H1 (cell line): ENCODE data around the gene CD300H. TPM values are rescaled to one million over a fixed set of nuclear protein-coding genes. Genes with fewer than 3 reads are reported as not detected.

Experiments
- CTCF ChIA-PET: fragments of 300-600 bp; sonication (Branson Sonifier 250); formaldehyde crosslinking; loops from one replicate; lab custom pipeline; 2021; ENCODE audit not compliant: partially characterized antibody; lab: Charles Lee
- POLR2A ChIA-PET: fragments of 300-600 bp; sonication (Branson Sonifier 250); formaldehyde crosslinking; loops from one replicate; lab custom pipeline; 2021; ENCODE audit warnings: inconsistent platforms; ENCODE audit not compliant: partially characterized antibody; lab: Charles Lee
- DNase-seq, 2 experiments: peaks; one replicate each; pipeline versions ENCODE4 v3.0.0 to v3.0.0-alpha.2; 2010 to 2022; ENCODE audit warnings: low spot score in 2 of 2, low read depth in 1 of 2, mixed read lengths in 1 of 2
- FAIRE-seq: peaks from 2 replicates; lab custom pipeline; 2011; peaks lifted over from hg19 to GRCh38; lab: Jason Lieb, UNC
- H2AFZ ChIP-seq: 2 replicates; pipeline ENCODE4 v1.8.1; 2012; ENCODE audit warnings: low read length, inconsistent platforms
- H2AK5ac ChIP-seq: 2 replicates; pipeline ENCODE4 v1.6.1; 2013; ENCODE audit warnings: low read depth, low read length
- H2BK120ac ChIP-seq: replicated peaks from 2 replicates; pipeline ENCODE3; 2013; ENCODE audit warnings: low read depth, low read length, inconsistent platforms
- H2BK12ac ChIP-seq: 2 replicates; pipeline ENCODE4 v1.6.1; 2013; ENCODE audit warnings: low read depth, low read length
- H2BK15ac ChIP-seq: 2 replicates; pipeline ENCODE4 v1.6.1; 2013; ENCODE audit warnings: low read length
- H2BK20ac ChIP-seq: 2 replicates; pipeline ENCODE4 v1.6.1; 2013; ENCODE audit warnings: low read length
- H2BK5ac ChIP-seq: 2 replicates; pipeline ENCODE4 v1.6.1; 2013; ENCODE audit warnings: low read depth, low read length
- H3K14ac ChIP-seq: 2 replicates; pipeline ENCODE4 v1.6.1; 2013; ENCODE audit warnings: inconsistent platforms; ENCODE audit not compliant: insufficient read length
- H3K18ac ChIP-seq: 2 replicates; pipeline ENCODE4 v1.6.1; 2013; ENCODE audit warnings: low read length; ENCODE audit errors: extremely low read depth
- H3K23ac ChIP-seq: 2 replicates; pipeline ENCODE4 v1.6.1; 2013; ENCODE audit warnings: inconsistent platforms; ENCODE audit not compliant: insufficient read length
- H3K23me2 ChIP-seq: 2 replicates; pipeline ENCODE4 v1.6.1; 2013; ENCODE audit warnings: low read depth, low read length
- H3K27ac ChIP-seq: 2 replicates; pipeline ENCODE4 v1.6.1; 2011; ENCODE audit warnings: low read depth, low read length, inconsistent platforms
- H3K27me3 ChIP-seq, 4 experiments: replicated peaks in 1 of 4; 1 replicate in 1 of 4; 2 replicates in 3 of 4; pipeline versions ENCODE4 v1.6.1 to v1.8.1; 2011 to 2013; ENCODE audit warnings: low read length in 3 of 4, mild to moderate bottlenecking in 3 of 4, inconsistent platforms in 2 of 4, mixed read lengths in 2 of 4, moderate library complexity in 1 of 4; ENCODE audit not compliant: control insufficient read depth in 3 of 4, insufficient read depth in 3 of 4; ENCODE audit errors: extremely low read depth in 1 of 4
- H3K36me3 ChIP-seq, 4 experiments: 2 replicates each; pipeline versions ENCODE4 v1.6.1 to v1.8.1; 2011 to 2013; ENCODE audit warnings: mild to moderate bottlenecking in 4 of 4, low read length in 3 of 4, moderate library complexity in 2 of 4, control low read depth in 1 of 4, inconsistent platforms in 1 of 4; ENCODE audit not compliant: insufficient read depth in 4 of 4, control insufficient read depth in 2 of 4
- H3K4ac ChIP-seq: replicated peaks from 2 replicates; pipeline ENCODE3; 2013; ENCODE audit warnings: low read length, low read depth, mixed read lengths, inconsistent platforms; ENCODE audit not compliant: insufficient read length
- H3K4me1 ChIP-seq, 4 experiments: replicated peaks in 1 of 4; 1 replicate in 1 of 4; 2 replicates in 3 of 4; pipeline versions ENCODE4 v1.6.1 to v1.8.1; 2011 to 2013; ENCODE audit warnings: low read length in 3 of 4, inconsistent platforms in 2 of 4, mixed read lengths in 1 of 4; ENCODE audit not compliant: insufficient read depth in 4 of 4, control insufficient read depth in 3 of 4
- H3K4me2 ChIP-seq, 2 experiments: 2 replicates each; pipeline versions ENCODE4 v1.6.1 to v1.8.1; 2011 to 2013; ENCODE audit warnings: low read depth in 2 of 2, low read length in 2 of 2, control low read depth in 1 of 2, inconsistent platforms in 1 of 2, mild to moderate bottlenecking in 1 of 2; ENCODE audit not compliant: insufficient read depth in 1 of 2
- H3K4me3 ChIP-seq, 4 experiments: fragments of 200-600, 300-600 bp in 1 of 4; sonication (generic), shearing (Covaris generic), sonication (Bioruptor Twin) in 1 of 4; 2 replicates each; pipeline versions ENCODE4 v1.5.1 to v1.8.1; 2011 to 2016; ENCODE audit warnings: low read length in 4 of 4, low read depth in 3 of 4, control low read depth in 2 of 4, inconsistent platforms in 2 of 4, mild to moderate bottlenecking in 2 of 4, mixed read lengths in 1 of 4, moderate library complexity in 1 of 4; ENCODE audit not compliant: insufficient read depth in 2 of 4; ENCODE audit errors: extremely low read depth in 1 of 4
- H3K56ac ChIP-seq: replicated peaks from 2 replicates; pipeline ENCODE3; 2013; ENCODE audit warnings: low read depth, mild to moderate bottlenecking, mixed read lengths, low read length, inconsistent platforms; ENCODE audit not compliant: insufficient read length
- H3K79me1 ChIP-seq: 2 replicates; pipeline ENCODE4 v1.6.1; 2013; ENCODE audit warnings: low read depth, low read length, control low read depth
- H3K79me2 ChIP-seq, 2 experiments: 2 replicates each; pipeline versions ENCODE4 v1.6.1 to v1.8.1; 2012 to 2013; ENCODE audit warnings: low read length in 2 of 2, mild to moderate bottlenecking in 2 of 2, inconsistent platforms in 1 of 2; ENCODE audit not compliant: insufficient read depth in 2 of 2, control insufficient read depth in 1 of 2
- H3K9ac ChIP-seq, 4 experiments: replicated peaks in 1 of 4; 1 replicate in 1 of 4; 2 replicates in 3 of 4; pipeline versions ENCODE4 v1.6.1 to v1.8.1; 2011 to 2013; ENCODE audit warnings: low read depth in 3 of 4, low read length in 3 of 4, control low read depth in 2 of 4, mild to moderate bottlenecking in 2 of 4, moderate library complexity in 2 of 4, inconsistent platforms in 1 of 4; ENCODE audit errors: extremely low read depth in 1 of 4
- H3K9me3 ChIP-seq, 2 experiments: 2 replicates each; pipeline versions ENCODE4 v1.6.1 to v1.8.1; 2012 to 2013; ENCODE audit warnings: mild to moderate bottlenecking in 2 of 2, moderate library complexity in 2 of 2, control low read depth in 1 of 2, inconsistent platforms in 1 of 2, low read depth in 1 of 2, low read length in 1 of 2, mixed read lengths in 1 of 2; ENCODE audit not compliant: insufficient read depth in 2 of 2
- H4K20me1 ChIP-seq, 2 experiments: replicated peaks in 1 of 2; 2 replicates each; pipeline versions ENCODE3 to v1.8.1; 2011 to 2013; ENCODE audit warnings: inconsistent platforms in 2 of 2, low read length in 2 of 2, mild to moderate bottlenecking in 1 of 2; ENCODE audit not compliant: insufficient read depth in 2 of 2, control insufficient read depth in 1 of 2
- H4K5ac ChIP-seq: 2 replicates; pipeline ENCODE4 v1.6.1; 2013; ENCODE audit warnings: low read length, low read depth, mixed read lengths, inconsistent platforms; ENCODE audit not compliant: insufficient read length
- H4K8ac ChIP-seq: 2 replicates; pipeline ENCODE4 v1.8.0; 2013; ENCODE audit warnings: mild to moderate bottlenecking, moderate library complexity, low read length, inconsistent platforms; ENCODE audit not compliant: insufficient read depth; ENCODE audit errors: extremely low read depth
- H4K91ac ChIP-seq: replicated peaks from 2 replicates; pipeline ENCODE3; 2013; ENCODE audit warnings: low read length, mixed read lengths, inconsistent platforms; ENCODE audit not compliant: insufficient read length
- CBX5 ChIP-seq: fragments of 300-800, 300-1000 bp; sonication (generic); IDR thresholded peaks from 2 replicates; pipeline ENCODE4 v1.7.1; 2016; ENCODE audit warnings: antibody characterized with exemption, low read length, low read depth
- CEBPB ChIP-seq: IDR thresholded peaks from 2 replicates; pipeline ENCODE4 v1.6.1; 2012; ENCODE audit warnings: low read depth, low read length
- CTBP2 ChIP-seq: IDR thresholded peaks from 2 replicates; pipeline ENCODE4 v1.7.0; 2011; ENCODE audit warnings: borderline replicate concordance, mild to moderate bottlenecking, moderate library complexity, mixed read lengths, low read length; ENCODE audit not compliant: insufficient read depth, insufficient read length
- HDAC2 ChIP-seq, 2 experiments: fragments of 300-600 bp in 1 of 2; sonication (generic) in 1 of 2; IDR thresholded peaks; 2 replicates each; pipeline ENCODE4 v1.6.1; 2011 to 2012; ENCODE audit warnings: low read depth in 2 of 2, low read length in 2 of 2, mild to moderate bottlenecking in 2 of 2, moderate library complexity in 2 of 2, borderline replicate concordance in 1 of 2, inconsistent platforms in 1 of 2
- HDAC6 ChIP-seq: IDR thresholded peaks from one replicate; pipeline ENCODE4 v1.7.1; 2012; ENCODE audit warnings: low read depth, mild to moderate bottlenecking, inconsistent platforms, low read length, moderate library complexity
- JUND ChIP-seq: IDR thresholded peaks from 2 replicates; pipeline ENCODE4 v1.6.1; 2011; ENCODE audit warnings: mild to moderate bottlenecking, improper control_type of control experiment, low read length
- KDM1A ChIP-seq: fragments of 200-600, 300-600 bp; sonication (generic); IDR thresholded peaks from 2 replicates; pipeline ENCODE4 v1.7.1; 2016; ENCODE audit warnings: mild to moderate bottlenecking, low read length, borderline replicate concordance
- NRF1 ChIP-seq: IDR thresholded peaks from 2 replicates; pipeline ENCODE4 v1.6.1; 2011; ENCODE audit warnings: mild to moderate bottlenecking, low read depth, low read length, improper control_type of control experiment
- POLR2AphosphoS5 ChIP-seq: IDR thresholded peaks from 2 replicates; pipeline ENCODE4 v1.6.1; 2011; ENCODE audit warnings: low read depth, low read length
- POU5F1 ChIP-seq: IDR thresholded peaks from 2 replicates; pipeline ENCODE4 v1.6.1; 2011; ENCODE audit warnings: low read depth, mild to moderate bottlenecking, low read length, moderate library complexity
- SAP30 ChIP-seq: fragments of 300-600 bp; sonication (generic); IDR thresholded peaks from 2 replicates; pipeline ENCODE4 v1.7.1; 2012; ENCODE audit warnings: low read length, moderate library complexity, mild to moderate bottlenecking, inconsistent platforms; ENCODE audit not compliant: insufficient read depth, insufficient replicate concordance
- SP2 ChIP-seq: IDR thresholded peaks from 2 replicates; pipeline ENCODE4 v1.6.1; 2012; ENCODE audit warnings: mild to moderate bottlenecking, low read length, inconsistent platforms
- WGBS, 2 experiments: shearing (Covaris generic) in 1 of 2; methylation state at CpG; one replicate each; pipeline versions ENCODE4 v1.1.6 to v1.1.7; 2013 to 2015; ENCODE audit warnings: low lambda C conversion rate in 2 of 2, mixed read lengths in 2 of 2, inconsistent platforms in 1 of 2, low coverage in 1 of 2, missing lambda C conversion rate in 1 of 2; ENCODE audit not compliant: insufficient replicate concordance in 2 of 2, insufficient coverage in 1 of 2, insufficient read length in 1 of 2; ENCODE audit errors: extremely low coverage in 1 of 2, missing lambda C conversion rate in 1 of 2; 5-methylcytosine and 5-hydroxymethylcytosine counted together
- polyA plus RNA-seq, 7 experiments: library from polyadenylated mRNA; depleted of rRNA in 3 of 7; stranded (reverse) in 5 of 7; unstranded in 2 of 7; fragments of >200 nt in 5 of 7; fragments of 200-250 nt in 2 of 7; gene quantifications; 1 replicate in 5 of 7; 2 replicates in 1 of 7; 4 replicates in 1 of 7; pipeline versions ENCODE4 v1.2.1 to v1.2.3, GENCODE V29; 2011 to 2013; ENCODE audit warnings: missing spikeins in 2 of 7, mixed read lengths in 2 of 7
- total RNA-seq: library from RNA; stranded (reverse); fragmentation: NEBNext Ultra II Directional; extraction: Animal tissue kit (Norgen Biotek cat#: 25700); gene quantifications from 2 replicates; pipeline ENCODE4 v1.2.1, GENCODE V29; 2021
- TF ChIP-seq, protein P1 (sequence below): IDR thresholded peaks from 2 replicates; pipeline ENCODE4 v1.6.1; 2012; ENCODE audit warnings: inconsistent platforms

The CD300H gene
- total and polyA plus RNA-seq, 2 of the 8 experiments (the other 6 are each of a cell fraction or from before 2014, with no cell fraction given): not detected

DNA sequence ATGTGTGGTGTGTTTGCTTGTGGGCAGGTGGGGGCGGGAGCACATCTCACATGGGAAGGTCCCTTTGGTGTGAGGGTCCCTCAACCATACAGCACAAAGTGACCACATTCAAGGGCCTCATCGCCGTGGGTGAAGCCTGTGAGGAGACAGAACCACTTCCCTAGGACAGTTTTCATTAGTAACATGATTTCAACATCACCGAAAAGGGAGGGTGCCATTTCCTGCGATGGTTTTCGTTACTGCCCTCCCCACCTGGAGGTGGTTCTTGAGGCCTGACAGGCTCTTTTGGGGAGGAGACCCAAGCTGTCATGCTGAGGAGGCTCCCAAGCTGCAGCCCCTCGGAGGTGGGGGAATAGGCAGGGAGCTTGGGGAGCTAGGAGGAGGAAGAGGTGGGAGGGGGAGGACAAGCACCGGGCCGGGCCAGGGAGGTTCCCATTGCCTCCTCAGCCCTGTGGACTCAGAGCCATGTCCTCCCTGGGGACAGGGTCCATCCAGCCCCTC, 45.6 kb downstream of the CD300H start:
- Histone ChIP-seq H3K18ac (no peak overlapping the region), H2BK20ac (no peak overlapping the region), H3K27me3 (peaks cover 0 to under 1% (median 0%) of the 10 kb centered on the region in 4 experiments; a peak in 1 of 7 replicates), H3K23ac (no peak overlapping the region), H3K9ac (no peak overlapping the region), H2BK12ac (no peak overlapping the region), H4K8ac (no peak overlapping the region), H2BK15ac (no peak overlapping the region), H3K4ac (no peak overlapping the region), H3K9me3 (peaks cover 14 to 24% of the 10 kb centered on the region in 2 experiments; a peak in 3 of 4 replicates), H3K4me1 (no peaks in the 10 kb centered on the region), H4K91ac (no peak overlapping the region), H3K36me3 (no peaks in the 10 kb centered on the region), H2BK5ac (no peak overlapping the region), H2AK5ac (no peak overlapping the region), H3K23me2 (no peaks in the 10 kb centered on the region), H4K20me1 (peaks cover 0 to 2% of the 10 kb centered on the region in 2 experiments), H2AFZ (no peak overlapping the region), H3K79me2 (no peaks in the 10 kb centered on the region), H3K56ac (no peak overlapping the region), H2BK120ac (no peak overlapping the region), H3K4me3 (no peak overlapping the region), H3K79me1 (no peaks in the 10 kb centered on the region), H4K5ac (no peak overlapping the region), H3K14ac (no peak overlapping the region), H3K4me2 (no peak overlapping the region), H3K27ac (no peak overlapping the region)
- FAIRE-seq (no peak), DNase-seq (no peak)
- WGBS, 2 experiments: 91% methylated on average over 7 of the region's 9 CpGs; no CpG with 5 or more reads in 1 of the 2 experiments
- POLR2A ChIA-PET: no interaction called here
- CTCF ChIA-PET: interaction anchor here (1.0 to 1.7 kb wide), 4 partner anchors 64 to 163 kb away, joined by 3 to 6 read pairs (median 4); partner anchors contain the start of gene BTBD17
- no peak for TF ChIP-seq HDAC6
- TF ChIP-seq JUND: no peak
- TF ChIP-seq SAP30: no peak
- no peak for TF ChIP-seq CEBPB
- TF ChIP-seq NRF1: no peak
- no peak for TF ChIP-seq POU5F1
- TF ChIP-seq, protein P1, sequence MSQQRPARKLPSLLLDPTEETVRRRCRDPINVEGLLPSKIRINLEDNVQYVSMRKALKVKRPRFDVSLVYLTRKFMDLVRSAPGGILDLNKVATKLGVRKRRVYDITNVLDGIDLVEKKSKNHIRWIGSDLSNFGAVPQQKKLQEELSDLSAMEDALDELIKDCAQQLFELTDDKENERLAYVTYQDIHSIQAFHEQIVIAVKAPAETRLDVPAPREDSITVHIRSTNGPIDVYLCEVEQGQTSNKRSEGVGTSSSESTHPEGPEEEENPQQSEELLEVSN: no peak
- no peak for TF ChIP-seq KDM1A
- TF ChIP-seq SP2: no peak
- no peak for TF ChIP-seq CTBP2
- TF ChIP-seq HDAC2 (IDR thresholded peaks at IDR 0.05; ENCODE audit: borderline replicate concordance in 1 of 2, low read depth in 2 of 2, low read length in 2 of 2): no peak
- no peak for TF ChIP-seq CBX5
- no peak for TF ChIP-seq POLR2AphosphoS5
